Glutamatergic neuron (in vitro differentiated cells): Measurements from ENCODE around the gene RASAL2. TPM values are rescaled to one million over a fixed set of nuclear protein-coding genes. Genes with fewer than 3 reads are reported as not detected.

Source experiments
- DNase-seq: peaks from one replicate; pipeline ENCODE4 v3.0.0; 2022
- H3K27ac Mint-ChIP-seq: one replicate; pipeline ENCODE4 v1.8.0; 2020; ENCODE audit warnings: mild to moderate bottlenecking, mixed read lengths, inconsistent platforms; ENCODE audit not compliant: unreplicated experiment
- H3K27me3 Mint-ChIP-seq: one replicate; pipeline ENCODE4 v1.8.0; 2020; ENCODE audit warnings: mild to moderate bottlenecking, moderate library complexity, mixed read lengths, inconsistent platforms; ENCODE audit not compliant: unreplicated experiment
- H3K36me3 Mint-ChIP-seq: one replicate; pipeline ENCODE4 v1.8.0; 2020; ENCODE audit warnings: mild to moderate bottlenecking, mixed read lengths, inconsistent platforms; ENCODE audit not compliant: unreplicated experiment
- H3K4me1 Mint-ChIP-seq: one replicate; pipeline ENCODE4 v1.8.0; 2020; ENCODE audit warnings: mild to moderate bottlenecking, low read depth, mixed read lengths, inconsistent platforms; ENCODE audit not compliant: unreplicated experiment
- H3K4me3 Mint-ChIP-seq: one replicate; pipeline ENCODE4 v1.8.0; 2020; ENCODE audit warnings: mild to moderate bottlenecking, mixed read lengths, inconsistent platforms; ENCODE audit not compliant: unreplicated experiment
- H3K9me3 Mint-ChIP-seq: one replicate; pipeline ENCODE4 v1.8.0; 2020; ENCODE audit warnings: mild to moderate bottlenecking, moderate library complexity, mixed read lengths, inconsistent platforms; ENCODE audit not compliant: unreplicated experiment
- total RNA-seq: library from RNA; stranded (reverse); fragmentation: NEBNext Ultra II Directional; extraction: Animal tissue kit (Norgen Biotek cat#: 25700); gene quantifications from one replicate; pipeline ENCODE4 v1.2.1, GENCODE V29; 2021; ENCODE audit not compliant: unreplicated experiment
- TF ChIP-seq, protein P1 (sequence below): fragments of 200-600 bp; sonication (generic); IDR thresholded peaks from one replicate; pipeline ENCODE4 v1.5.0; 2021; ENCODE audit not compliant: partially characterized antibody, unreplicated experiment

The RASAL2 gene
- total RNA-seq, 1 donor from 2014 or later, result 12.4 TPM

DNA sequence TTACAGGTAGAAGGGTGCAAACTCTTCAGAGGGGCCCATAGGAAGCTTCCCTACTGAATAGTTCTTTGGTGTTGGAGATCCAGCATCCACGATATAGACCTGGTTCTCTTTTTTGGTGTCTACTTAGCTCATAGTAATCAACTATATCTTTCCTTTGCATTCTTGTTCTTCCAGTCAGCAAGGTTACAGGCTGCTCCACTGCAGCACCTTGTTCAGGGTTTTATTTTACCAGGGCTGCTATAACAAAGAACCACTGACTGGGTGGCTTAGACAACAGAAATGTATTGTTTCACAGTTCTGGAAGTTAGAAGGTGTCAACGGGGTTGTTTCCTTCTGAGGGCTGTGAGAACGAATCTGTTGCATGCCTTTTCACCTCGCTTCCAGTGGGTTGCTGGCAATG lies 266.5 kb downstream of the RASAL2 start:
- H3K27ac Mint-ChIP-seq, result no peak overlapping the region
- H3K9me3 Mint-ChIP-seq, result no peaks in the 10 kb centered on the region
- no peak overlapping the region for H3K4me3 Mint-ChIP-seq
- no peaks in the 10 kb centered on the region for H3K27me3 Mint-ChIP-seq
- DNase-seq, result no peak
- TF ChIP-seq, protein P1, sequence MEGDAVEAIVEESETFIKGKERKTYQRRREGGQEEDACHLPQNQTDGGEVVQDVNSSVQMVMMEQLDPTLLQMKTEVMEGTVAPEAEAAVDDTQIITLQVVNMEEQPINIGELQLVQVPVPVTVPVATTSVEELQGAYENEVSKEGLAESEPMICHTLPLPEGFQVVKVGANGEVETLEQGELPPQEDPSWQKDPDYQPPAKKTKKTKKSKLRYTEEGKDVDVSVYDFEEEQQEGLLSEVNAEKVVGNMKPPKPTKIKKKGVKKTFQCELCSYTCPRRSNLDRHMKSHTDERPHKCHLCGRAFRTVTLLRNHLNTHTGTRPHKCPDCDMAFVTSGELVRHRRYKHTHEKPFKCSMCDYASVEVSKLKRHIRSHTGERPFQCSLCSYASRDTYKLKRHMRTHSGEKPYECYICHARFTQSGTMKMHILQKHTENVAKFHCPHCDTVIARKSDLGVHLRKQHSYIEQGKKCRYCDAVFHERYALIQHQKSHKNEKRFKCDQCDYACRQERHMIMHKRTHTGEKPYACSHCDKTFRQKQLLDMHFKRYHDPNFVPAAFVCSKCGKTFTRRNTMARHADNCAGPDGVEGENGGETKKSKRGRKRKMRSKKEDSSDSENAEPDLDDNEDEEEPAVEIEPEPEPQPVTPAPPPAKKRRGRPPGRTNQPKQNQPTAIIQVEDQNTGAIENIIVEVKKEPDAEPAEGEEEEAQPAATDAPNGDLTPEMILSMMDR, result no peak
- no peaks in the 10 kb centered on the region for H3K36me3 Mint-ChIP-seq
- H3K4me1 Mint-ChIP-seq, result no peaks in the 10 kb centered on the region

DNA sequence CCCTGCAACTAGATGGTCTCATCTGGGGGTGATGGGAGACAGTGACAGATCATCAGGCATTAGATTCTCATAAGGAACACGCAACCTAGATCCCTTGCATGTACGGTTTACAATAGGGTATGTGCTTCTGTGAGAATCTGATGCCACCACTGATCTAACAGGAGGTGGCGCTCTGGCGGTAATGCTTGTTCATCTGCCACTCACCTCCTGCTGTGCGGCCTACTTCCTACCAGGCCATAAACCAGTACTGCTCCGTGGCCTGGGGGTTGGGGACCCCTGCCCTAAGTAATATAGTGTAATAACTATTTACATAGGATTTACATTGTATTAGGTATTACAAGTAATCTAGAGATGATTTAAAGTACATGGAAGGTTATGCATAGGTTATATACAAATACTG lies 267.9 kb downstream of the RASAL2 start:
- Mint-ChIP-seq H3K4me3 (no peak overlapping the region), H3K27me3 (no peaks in the 10 kb centered on the region), H3K27ac (no peak overlapping the region), H3K9me3 (no peaks in the 10 kb centered on the region), H3K4me1 (no peaks in the 10 kb centered on the region), H3K36me3 (no peaks in the 10 kb centered on the region)
- TF ChIP-seq, protein P1, result no peak
- no peak for DNase-seq

DNA sequence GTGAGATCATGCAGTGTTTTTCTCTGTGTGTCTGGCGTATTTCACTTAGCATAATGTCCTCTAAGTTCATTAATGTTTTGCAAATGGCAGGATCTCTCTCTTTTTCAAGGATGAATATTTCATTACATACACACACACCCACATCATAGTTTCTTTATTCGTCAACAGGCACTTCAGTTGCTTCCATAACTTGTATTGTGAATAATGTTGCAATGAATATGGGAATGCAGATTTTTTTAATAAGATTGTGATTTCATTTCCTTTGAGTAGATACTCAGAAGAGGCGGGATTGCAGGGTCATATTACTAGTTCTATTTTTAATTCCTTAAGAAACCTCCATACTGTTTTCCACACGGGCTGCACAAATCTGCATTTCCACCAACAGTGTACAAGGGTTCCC lies 268.8 kb downstream of the RASAL2 start:
- Mint-ChIP-seq H3K9me3 (no peaks in the 10 kb centered on the region), H3K36me3 (no peaks in the 10 kb centered on the region), H3K4me3 (no peak overlapping the region), H3K27ac (no peak overlapping the region), H3K4me1 (no peaks in the 10 kb centered on the region), H3K27me3 (no peaks in the 10 kb centered on the region)
- TF ChIP-seq, protein P1, result no peak
- DNase-seq, result no peak

DNA sequence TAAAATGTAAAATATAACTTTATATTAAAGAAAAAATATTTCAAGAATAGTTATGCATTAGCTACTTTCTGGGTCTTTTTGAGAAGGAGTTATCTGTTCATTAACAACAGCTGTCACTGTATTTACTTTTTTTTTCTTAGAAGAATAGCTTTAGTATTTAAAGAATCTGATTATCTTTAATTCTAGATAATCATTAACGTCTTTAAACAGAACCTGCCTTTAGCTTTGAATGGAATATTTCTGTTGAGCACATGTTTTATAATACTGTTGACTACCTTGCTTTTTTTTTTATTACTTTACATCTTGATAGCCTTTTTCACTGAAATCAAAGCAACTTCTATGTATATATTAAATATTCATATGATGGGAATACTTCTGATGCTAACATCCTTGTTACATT lies 270.9 kb downstream of the RASAL2 start:
- Mint-ChIP-seq H3K4me1 (peaks cover 4% of the 10 kb centered on the region), H3K9me3 (no peaks in the 10 kb centered on the region), H3K36me3 (no peaks in the 10 kb centered on the region), H3K27me3 (no peaks in the 10 kb centered on the region), H3K4me3 (no peak overlapping the region), H3K27ac (no peak overlapping the region)
- DNase-seq, result no peak
- TF ChIP-seq, protein P1, result no peak

DNA sequence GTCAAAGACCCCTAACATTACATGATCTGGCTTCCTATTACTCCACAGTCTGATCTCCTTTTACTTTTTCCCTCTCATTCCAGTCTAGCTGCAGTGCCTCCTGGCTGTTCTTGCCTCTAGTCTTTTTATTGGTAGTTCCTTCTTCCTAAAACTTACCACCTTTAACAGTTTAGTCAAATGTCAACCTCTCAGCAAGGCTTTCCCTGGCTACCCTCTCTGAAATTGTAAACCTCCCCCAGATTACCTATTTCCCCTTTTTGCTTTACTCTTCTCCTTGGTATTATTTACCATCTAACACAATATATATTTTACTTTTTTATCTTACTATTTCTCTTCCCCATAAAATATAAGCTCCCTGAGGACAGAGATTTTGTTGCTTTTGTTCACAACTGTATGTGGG lies 273.2 kb downstream of the RASAL2 start:
- H3K36me3 Mint-ChIP-seq, result no peaks in the 10 kb centered on the region
- TF ChIP-seq, protein P1, result no peak
- no peaks in the 10 kb centered on the region for H3K27me3 Mint-ChIP-seq
- no peaks in the 10 kb centered on the region for H3K9me3 Mint-ChIP-seq
- no peak overlapping the region for H3K4me3 Mint-ChIP-seq
- H3K4me1 Mint-ChIP-seq, result peaks cover 7% of the 10 kb centered on the region
- H3K27ac Mint-ChIP-seq, result no peak overlapping the region
- DNase-seq, result no peak
